NT2/D1 (cell line): ENCODE results near the gene PHACTR2.

Experiments
- YY1 ChIP-seq: IDR thresholded peaks from 2 replicates; pipeline ENCODE4 v1.6.1; 2011; ENCODE audit not compliant: insufficient read length, insufficient read depth
- ZNF274 ChIP-seq: IDR thresholded peaks from 2 replicates; pipeline ENCODE4 v1.6.1; 2011; ENCODE audit warnings: mild to moderate bottlenecking, low read depth, low read length

DNA sequence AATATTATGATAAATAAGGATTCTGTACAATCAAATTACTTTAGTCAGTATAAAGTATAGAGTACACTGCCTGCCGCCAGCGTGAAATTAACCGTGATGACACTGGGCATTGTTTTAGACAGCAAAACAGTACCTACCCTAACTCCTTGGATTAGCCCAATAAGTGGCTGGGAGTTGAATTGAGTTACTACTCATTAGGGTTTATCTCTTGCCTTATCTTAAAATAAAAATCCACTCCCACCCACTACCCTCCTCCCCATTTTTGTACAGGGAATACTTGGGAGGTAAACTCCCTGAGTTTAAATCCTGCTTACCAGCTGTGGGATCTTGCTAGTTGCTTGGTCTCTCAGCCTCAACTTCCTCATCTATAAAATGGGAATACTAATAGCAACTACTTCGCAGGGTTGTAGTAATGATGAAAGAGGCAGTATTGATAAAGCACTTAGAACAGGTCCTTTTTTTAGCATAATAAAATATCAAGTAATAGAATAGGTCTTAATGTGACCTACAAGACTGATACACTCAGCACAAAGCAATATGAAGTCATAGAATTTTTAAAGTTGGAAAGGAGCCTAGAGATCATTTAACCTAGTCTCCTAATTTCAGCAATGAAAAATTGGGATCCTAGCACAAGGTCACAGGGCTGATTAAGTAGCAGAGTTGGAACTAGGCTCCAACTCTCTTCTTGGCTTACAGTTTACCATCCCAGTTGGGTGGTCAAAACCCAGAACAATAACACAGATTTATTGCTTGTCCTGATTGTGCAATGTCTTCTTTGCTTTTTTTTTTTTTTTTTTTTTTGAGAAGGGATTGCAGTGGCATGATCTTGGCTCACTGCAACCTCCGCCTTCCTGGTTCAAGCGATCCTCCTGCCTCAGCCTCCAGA is 23.8 kb downstream of the PHACTR2 start:
- TF ChIP-seq ZNF274: no peak
- no peak for TF ChIP-seq YY1
